ENCODE data around the gene HNMT.
"Not testable (repeated sequence)": the region's sequence is repeated elsewhere in the genome, so short reads cannot be mapped to it uniquely, and the experiment has no call there.

GRCh38 chr2:137971259-137971658 is 7.0 kb downstream of the HNMT start:
- not testable (repeated sequence) for TF ChIP-seq CTCF (IDR thresholded peaks at IDR 0.05); POLR2A (IDR thresholded peaks at IDR 0.05; ENCODE audit: low read depth); EP300 (IDR thresholded peaks at IDR 0.05); POLR2AphosphoS5 (IDR thresholded peaks at IDR 0.05)
